Calu3 (cell line): ENCODE data around the gene XPA. TPM values are rescaled to one million over a fixed set of nuclear protein-coding genes. Genes with fewer than 3 reads are reported as not detected.

Experiments used
- BruUV-seq: library from RNA; stranded (reverse); fragments of 400-500 nt; replicated peaks from 2 replicates; lab custom pipeline; 2021; lab: Mats Ljungman, UMichigan
- CTCF ChIA-PET: fragments of 300-600 bp; sonication (Branson Sonifier 250); formaldehyde crosslinking; loops from one replicate; lab custom pipeline; 2022; ENCODE audit warnings: antibody characterized with exemption; lab: Charles Lee
- DNase-seq: peaks from one replicate; pipeline ENCODE4 v3.0.0; 2022
- H3K27ac Mint-ChIP-seq: one replicate; pipeline ENCODE4 v1.8.0; 2022; ENCODE audit warnings: mixed read lengths; ENCODE audit not compliant: unreplicated experiment
- H3K27me3 Mint-ChIP-seq: one replicate; pipeline ENCODE4 v1.8.0; 2022; ENCODE audit warnings: mixed read lengths; ENCODE audit not compliant: unreplicated experiment
- H3K36me3 Mint-ChIP-seq: one replicate; pipeline ENCODE4 v1.8.0; 2022; ENCODE audit warnings: mild to moderate bottlenecking, moderate library complexity, mixed read lengths; ENCODE audit not compliant: insufficient read depth, unreplicated experiment
- H3K4me1 Mint-ChIP-seq: one replicate; pipeline ENCODE4 v1.8.0; 2022; ENCODE audit warnings: mild to moderate bottlenecking, low read depth, mixed read lengths; ENCODE audit not compliant: unreplicated experiment
- H3K4me3 Mint-ChIP-seq: one replicate; pipeline ENCODE4 v1.8.0; 2022; ENCODE audit warnings: mild to moderate bottlenecking, low read depth, moderate library complexity, mixed read lengths; ENCODE audit not compliant: unreplicated experiment
- H3K9me3 Mint-ChIP-seq: one replicate; pipeline ENCODE4 v1.8.0; 2022; ENCODE audit warnings: low read depth, mixed read lengths; ENCODE audit not compliant: unreplicated experiment
- CTCF ChIP-seq: fragments of 200-600 bp; IDR thresholded peaks from one replicate; pipeline ENCODE4 v1.8.0; 2022; ENCODE audit warnings: antibody characterized with exemption; ENCODE audit not compliant: unreplicated experiment
- intact Hi-C: fragments of 100-400 bp; cut with micrococcal nuclease; formaldehyde crosslinking; loops from one replicate; pipeline ENCODE4 v1.10.0; 2022; ENCODE audit not compliant: unreplicated experiment
- total RNA-seq: library from RNA; stranded (reverse); gene quantifications from 2 replicates; pipeline ENCODE4 v1.2.3, GENCODE V29; 2022

Gene XPA
- total RNA-seq, 1 experiment from 2014 or later = 5.4 TPM

DNA sequence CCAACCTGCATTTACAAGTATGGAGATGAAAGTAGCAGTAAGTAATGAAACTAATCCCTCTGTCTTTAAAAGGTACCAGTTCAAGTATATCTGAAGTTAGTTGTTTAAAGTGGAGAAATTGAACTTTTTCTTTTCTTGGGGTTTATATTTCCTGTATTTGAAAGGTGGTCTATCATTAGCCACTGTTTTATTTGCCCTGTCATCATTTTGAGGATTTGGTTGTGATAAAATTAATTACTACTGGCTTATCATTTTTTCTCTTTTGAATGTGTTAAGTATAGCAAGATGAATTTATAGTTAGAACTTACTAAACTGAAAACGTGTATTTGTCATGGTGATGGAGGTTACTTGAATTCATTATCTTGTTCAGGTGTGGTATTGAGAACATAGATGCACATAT lies 38.4 kb downstream of the XPA start:
- Mint-ChIP-seq H3K9me3 (no peaks in the 10 kb centered on the region), H3K4me3 (no peak overlapping the region), H3K36me3 (peaks cover 32% of the 10 kb centered on the region), H3K27ac (no peak overlapping the region), H3K27me3 (no peaks in the 10 kb centered on the region), H3K4me1 (no peaks in the 10 kb centered on the region)
- intact Hi-C loops = no loop called here
- TF ChIP-seq CTCF = no peak
- no peak for DNase-seq
- CTCF ChIA-PET = no interaction called here
- no TSS peak for BruUV-seq

- H3K36me3 Mint-ChIP-seq = peaks cover 25% of the 10 kb centered on the region
- no peak overlapping the region for H3K4me3 Mint-ChIP-seq
- no peak for DNase-seq
- no TSS peak for BruUV-seq
- no peak overlapping the region for H3K27ac Mint-ChIP-seq
- no peaks in the 10 kb centered on the region for H3K4me1 Mint-ChIP-seq
- H3K27me3 Mint-ChIP-seq = no peaks in the 10 kb centered on the region
- no peak for TF ChIP-seq CTCF
- no peaks in the 10 kb centered on the region for H3K9me3 Mint-ChIP-seq
- CTCF ChIA-PET = no interaction called here
- intact Hi-C loops = no loop called here
These were observed 45.5 kb downstream of the XPA start for GRCh38 chr9:97651646-97652045.

DNA sequence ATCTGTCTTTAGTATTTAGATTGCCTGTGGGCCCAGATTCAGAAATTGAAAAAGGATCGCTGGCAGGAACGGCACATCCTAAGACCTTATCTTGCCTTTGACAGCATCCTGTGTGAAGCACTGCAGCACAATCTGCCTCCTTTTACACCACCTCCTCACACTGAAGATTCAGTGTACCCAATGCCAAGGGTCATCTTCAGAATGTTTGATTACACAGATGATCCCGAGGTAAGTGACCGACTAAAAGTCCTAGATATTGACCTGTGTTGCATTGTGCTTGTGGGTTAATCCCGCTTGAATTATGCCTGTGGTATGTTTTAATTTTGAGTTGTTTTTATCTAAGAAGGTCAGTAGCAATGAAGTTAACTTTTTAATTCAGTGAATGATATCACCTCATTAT lies 49.1 kb downstream of the XPA start:
- no peaks in the 10 kb centered on the region for H3K4me1 Mint-ChIP-seq
- no peak for TF ChIP-seq CTCF
- BruUV-seq = no TSS peak
- H3K27ac Mint-ChIP-seq = no peak overlapping the region
- peaks cover 21% of the 10 kb centered on the region for H3K36me3 Mint-ChIP-seq
- DNase-seq = no peak
- CTCF ChIA-PET = no interaction called here
- H3K9me3 Mint-ChIP-seq = no peaks in the 10 kb centered on the region
- H3K4me3 Mint-ChIP-seq = no peak overlapping the region
- no peaks in the 10 kb centered on the region for H3K27me3 Mint-ChIP-seq
- intact Hi-C loops = no loop called here

DNA sequence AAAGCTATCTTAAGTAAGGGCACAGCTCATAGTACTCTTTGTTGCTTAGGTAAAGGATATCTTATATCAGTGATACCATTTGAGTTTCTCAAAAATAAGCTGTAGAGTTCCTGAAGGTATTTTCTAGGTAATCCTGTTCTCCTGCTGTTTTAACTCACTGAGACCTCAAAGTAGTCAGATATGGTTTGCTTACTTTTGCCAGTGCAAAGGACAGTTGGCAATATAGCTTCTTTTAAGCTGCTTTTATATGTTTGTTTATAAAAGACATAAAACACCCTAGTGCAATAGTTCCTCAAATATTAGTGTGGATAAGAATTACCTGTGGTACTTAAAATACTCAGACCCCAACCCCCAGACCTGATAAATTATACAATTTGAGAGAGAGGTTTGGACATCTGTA lies 51.4 kb downstream of the XPA start:
- Mint-ChIP-seq H3K4me3 (no peak overlapping the region), H3K36me3 (peaks cover 11% of the 10 kb centered on the region), H3K4me1 (no peaks in the 10 kb centered on the region), H3K27me3 (no peaks in the 10 kb centered on the region), H3K9me3 (no peaks in the 10 kb centered on the region), H3K27ac (no peak overlapping the region)
- DNase-seq = no peak
- CTCF ChIA-PET = no interaction called here
- intact Hi-C loops = no loop called here
- BruUV-seq = no TSS peak
- TF ChIP-seq CTCF = no peak
